GM18873 (cell line): Measurements from ENCODE around the gene PLRG1.

Experiments
- ATAC-seq: cut with Tn5 transposase; IDR thresholded peaks from one replicate; pipeline ENCODE4 v1.9.1; 2021; ENCODE audit warnings: mild to moderate bottlenecking, moderate library complexity, moderate number of reproducible peaks; ENCODE audit not compliant: unreplicated experiment, low FRiP score

The PLRG1 gene

DNA sequence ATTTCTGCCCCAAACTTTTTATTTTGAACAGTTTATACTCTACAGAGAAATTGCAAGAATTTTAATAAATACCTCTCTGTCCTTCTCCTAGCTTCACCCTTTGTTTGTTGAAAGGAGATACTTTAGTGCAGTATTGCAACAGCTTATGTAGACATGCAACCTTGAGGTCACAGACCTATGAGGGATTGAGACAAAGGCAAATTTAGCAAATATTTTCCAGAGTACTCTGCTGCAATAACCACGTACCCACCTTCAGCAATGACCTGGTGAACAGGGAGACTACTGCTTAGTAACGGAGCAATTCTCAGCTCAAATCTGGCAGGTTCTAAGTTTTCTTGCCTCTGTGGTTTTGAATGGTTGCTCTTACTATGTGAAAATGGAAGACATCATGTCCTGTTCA lies 27.1 kb upstream of the PLRG1 start:
- no peak for ATAC-seq

DNA sequence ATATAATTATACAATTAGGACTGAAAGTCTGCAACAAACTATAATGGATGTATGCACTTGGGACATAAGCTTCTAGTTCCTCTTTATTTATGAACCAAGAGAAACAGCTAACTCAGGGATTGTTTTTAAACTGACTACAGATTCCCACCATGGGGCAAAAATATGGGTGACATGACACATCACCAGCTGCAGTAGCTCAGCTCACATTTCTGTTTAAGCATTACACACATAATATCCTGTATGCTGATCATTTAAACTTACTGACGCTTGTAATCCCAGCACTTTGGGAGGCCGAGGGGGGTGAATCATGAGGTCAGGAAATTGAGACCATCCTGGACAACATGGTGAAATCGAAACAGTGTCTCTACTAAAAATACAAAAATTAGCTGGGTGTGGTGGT lies 24.1 kb upstream of the PLRG1 start:
- no peak for ATAC-seq

- no peak for ATAC-seq
These were observed 23.1 kb upstream of the PLRG1 start for GRCh38 chr4:154573190-154573870.

DNA sequence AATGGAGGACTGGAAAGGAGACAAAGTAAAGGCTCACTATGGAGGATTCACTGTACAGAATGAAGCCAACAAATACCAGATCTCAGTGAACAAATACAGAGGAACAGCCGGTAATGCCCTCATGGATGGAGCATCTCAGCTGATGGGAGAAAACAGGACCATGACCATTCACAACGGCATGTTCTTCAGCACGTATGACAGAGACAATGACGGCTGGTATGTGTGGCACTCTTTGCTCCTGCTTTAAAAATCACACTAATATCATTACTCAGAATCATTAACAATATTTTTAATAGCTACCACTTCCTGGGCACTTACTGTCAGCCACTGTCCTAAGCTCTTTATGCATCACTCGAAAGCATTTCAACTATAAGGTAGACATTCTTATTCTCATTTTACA lies 19.4 kb upstream of the PLRG1 start:
- no peak for ATAC-seq

- ATAC-seq: no peak
These were observed 18.8 kb upstream of the PLRG1 start for GRCh38 chr4:154569028-154569427.

DNA sequence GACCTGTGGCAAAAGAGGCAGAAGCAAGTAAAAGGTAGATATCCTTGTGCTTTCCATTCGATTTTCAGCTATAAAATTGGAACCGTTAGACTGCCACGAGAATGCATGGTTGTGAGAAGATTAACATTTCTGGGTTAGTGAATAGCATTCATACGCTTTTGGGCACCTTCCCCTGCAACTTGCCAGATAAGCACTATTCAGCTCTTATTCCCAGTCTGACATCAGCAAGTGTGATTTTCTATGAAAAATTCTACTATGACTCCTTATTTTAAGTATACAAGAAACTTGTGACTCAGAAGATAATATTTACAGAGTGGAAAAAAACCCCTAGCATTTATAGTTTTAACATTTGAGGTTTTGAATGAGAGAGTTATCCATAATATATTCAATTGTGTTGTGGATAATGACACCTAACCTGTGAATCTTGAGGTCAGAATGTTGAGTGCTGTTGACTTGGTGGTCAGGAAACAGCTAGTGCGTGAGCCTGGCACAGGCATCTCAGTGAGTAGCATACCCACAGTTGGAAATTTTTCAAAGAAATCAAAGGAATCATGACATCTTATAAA lies 16.5 kb upstream of the PLRG1 start:
- no peak for ATAC-seq

DNA sequence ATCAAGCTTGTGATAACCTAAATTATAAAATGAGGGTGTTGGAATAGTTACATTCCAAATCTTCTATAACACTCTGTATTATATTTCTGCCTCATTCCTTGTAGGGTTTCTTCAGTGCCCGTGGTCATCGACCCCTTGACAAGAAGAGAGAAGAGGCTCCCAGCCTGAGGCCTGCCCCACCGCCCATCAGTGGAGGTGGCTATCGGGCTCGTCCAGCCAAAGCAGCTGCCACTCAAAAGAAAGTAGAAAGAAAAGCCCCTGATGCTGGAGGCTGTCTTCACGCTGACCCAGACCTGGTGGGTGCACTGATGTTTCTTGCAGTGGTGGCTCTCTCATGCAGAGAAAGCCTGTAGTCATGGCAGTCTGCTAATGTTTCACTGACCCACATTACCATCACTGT lies 15.5 kb upstream of the PLRG1 start:
- ATAC-seq: no peak

GRCh38 chr4:154564311-154564710 lies 14.1 kb upstream of the PLRG1 start:
- ATAC-seq: no peak

- ATAC-seq: no peak
These were observed 12.6 kb upstream of the PLRG1 start, which contains the start of gene FGB for GRCh38 chr4:154562697-154563254. Gene FGB (plus strand): TSS chr4:154563011. CDS start chr4:154563019, 8 bp downstream.

- no peak for ATAC-seq
These were observed 10.6 kb upstream of the PLRG1 start for GRCh38 chr4:154560824-154561231.

DNA sequence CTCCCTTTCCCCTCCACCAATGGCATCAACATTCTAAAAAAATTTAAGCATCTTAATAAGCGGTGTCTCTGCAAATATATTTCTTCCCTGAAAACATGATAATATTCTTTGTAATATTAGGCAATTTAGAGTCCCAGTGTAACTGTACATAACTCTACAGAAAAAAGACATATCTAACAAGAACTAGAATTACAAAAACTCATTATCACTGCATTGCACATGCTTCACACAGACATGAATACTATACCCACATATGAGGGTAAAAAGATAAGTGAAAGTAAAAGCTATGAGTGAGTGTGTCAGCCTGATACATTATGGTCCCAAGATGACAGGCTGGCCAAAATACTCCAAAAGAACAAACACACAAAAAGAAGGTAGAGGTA lies 10.2 kb upstream of the PLRG1 start:
- ATAC-seq: no peak

DNA sequence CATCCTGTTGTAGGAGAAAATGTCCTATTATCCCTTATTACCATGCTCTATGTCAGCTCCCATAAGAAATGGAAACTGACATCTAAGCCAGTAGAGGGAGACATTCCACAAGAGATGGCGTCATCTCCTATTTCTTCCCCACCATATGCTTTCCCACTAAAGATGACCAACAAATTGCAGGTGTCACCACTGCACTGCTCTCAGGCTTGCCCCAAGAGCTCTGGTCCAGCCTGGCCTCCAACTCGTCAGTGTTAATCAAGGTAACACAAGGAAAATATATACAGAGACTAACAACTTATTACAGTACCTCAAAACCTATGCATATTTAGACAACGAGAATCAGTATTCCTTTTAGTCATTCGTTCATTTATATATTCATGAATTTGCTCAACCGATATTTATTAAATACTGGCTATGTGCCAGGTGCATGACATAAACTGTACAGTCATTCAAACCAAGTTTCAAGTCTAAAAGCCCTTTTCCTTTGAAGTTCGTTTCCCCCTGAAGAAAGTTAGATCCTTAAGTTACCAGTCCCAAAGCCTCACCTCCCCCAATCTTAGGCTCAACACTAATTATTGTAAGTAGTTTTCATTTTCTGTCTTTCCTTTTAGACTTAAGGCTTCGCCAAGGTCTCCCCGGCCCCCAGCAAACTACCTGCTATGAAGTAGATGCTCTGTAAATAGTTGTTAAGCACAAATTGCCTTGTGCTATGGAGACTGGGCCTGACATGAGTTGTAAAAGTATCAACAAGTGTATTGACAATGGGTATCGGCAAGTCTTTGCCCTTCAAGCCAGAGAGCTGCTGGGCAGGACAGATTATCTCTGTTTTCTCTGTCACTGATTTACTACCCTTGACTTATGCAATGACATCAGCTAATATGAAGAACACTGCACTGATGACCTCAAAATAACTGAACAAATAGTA lies 9.6 kb upstream of the PLRG1 start:
- peak; percentile 84 for ATAC-seq

DNA sequence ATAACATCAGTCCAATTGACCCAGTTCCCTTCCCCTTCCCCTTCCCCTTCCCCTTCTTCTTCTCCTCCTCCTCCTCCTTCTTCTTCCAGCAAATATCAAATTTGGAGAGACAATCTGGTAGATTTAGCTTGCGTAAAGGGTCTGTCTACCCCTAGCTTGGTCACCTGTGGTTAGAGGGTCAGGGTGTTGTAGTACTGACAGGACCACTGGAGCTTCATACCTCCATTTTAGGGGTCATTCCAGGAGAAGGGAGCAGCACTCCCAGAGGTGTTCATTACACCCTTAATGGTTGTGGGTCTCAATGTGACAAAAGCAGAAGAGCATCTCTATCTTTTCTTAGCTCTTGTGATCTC lies 8.9 kb upstream of the PLRG1 start:
- peak; percentile 15 for ATAC-seq

DNA sequence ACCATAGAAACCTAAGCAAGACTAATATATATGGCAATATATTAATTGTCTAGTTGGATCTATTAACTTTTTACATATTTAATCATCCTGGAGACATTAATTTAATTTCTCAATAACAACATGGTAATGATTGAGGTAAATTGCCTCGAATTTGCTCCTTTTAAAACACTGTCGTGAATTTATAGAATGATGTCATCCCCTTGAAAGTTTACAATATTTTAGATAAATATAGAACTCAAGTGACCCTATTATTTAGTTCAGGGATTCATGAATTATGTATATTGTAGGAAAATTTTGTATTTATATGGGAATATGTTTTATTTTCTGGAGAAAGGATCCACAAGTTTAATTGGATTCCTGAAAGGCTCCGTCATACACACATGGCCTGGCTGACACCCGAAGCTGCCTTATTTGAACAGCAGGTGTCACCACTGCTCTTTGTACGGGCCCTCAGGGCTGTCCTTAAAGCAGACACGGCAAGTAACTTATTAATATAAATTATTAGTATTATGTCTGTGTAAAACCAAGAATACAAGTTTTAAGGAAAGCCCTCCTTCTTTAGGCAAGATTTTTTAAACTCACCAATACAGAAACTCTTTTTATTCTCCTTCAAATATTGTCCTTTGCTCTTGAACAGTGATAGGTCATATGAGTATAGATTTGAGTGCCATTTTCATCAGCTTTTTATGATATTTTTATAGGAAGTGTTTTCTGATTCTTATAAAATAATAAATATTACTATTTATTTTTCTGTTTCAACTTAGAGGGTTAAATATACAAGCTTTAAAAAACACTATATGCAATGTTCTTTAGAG lies 1.9 kb upstream of the PLRG1 start:
- ATAC-seq: peak; percentile 50

GRCh38 chr4:154545689-154546088 lies 4.5 kb downstream of the PLRG1 start:
- no peak for ATAC-seq

GRCh38 chr4:154542271-154542879 lies 7.8 kb downstream of the PLRG1 start:
- ATAC-seq: no peak

- ATAC-seq: no peak
These were observed 15.9 kb downstream of the PLRG1 start for GRCh38 chr4:154534296-154534695.

DNA sequence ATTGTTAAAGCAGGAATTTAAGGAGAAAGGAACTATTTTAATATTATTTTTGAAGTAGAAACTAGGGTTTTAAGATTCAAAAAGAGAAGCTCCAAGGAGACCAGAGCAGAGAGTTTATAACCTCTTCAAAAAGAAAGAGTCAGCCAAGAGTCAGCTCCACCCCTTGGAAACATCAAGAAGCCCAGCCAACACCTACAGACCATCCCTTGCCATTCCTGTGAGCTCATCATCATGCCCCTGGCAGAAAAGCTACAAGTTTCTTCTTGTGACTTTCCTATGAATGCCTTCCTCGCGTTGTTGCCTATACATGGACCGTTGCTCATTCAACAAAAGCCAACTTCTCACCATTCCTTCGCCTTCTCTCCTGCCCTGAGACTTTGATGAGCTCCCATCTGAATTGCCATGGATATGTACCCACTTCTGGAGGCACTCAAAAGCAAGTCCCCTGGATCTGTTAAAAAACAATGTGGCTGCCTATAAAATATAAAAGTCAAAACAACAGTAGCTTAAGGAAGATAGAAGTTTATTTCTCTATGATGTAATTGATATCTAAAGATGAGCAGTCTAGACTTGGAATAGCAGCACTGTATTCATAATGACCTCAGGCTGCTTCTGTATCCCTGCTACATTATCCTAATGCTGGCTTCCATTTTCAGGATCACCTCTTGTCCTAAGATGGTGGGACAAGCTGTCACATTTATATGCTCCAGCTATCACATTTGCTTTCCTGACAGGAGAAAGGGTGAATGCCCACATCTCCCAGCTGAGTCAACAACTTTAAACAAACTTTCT lies 20.3 kb downstream of the PLRG1 start:
- ATAC-seq: no peak

GRCh38 chr4:154528869-154529268 lies 21.3 kb downstream of the PLRG1 start:
- no peak for ATAC-seq
